Measurements from ENCODE around the gene TMEM114.

The TMEM114 gene

GRCh38 chr16:8589900-8590688 lies at the start of gene TMEM114:
TMEM114 (minus strand) TSS chr16:8590511; CDS start chr16:8589838, 673 bp downstream.
- DNase-seq: no peak

GRCh38 chr16:8639694-8640093 lies 49.4 kb upstream of the TMEM114 start:
- DNase-seq: no peak

- DNase-seq: peak; percentile 39
Observed at GRCh38 chr16:8634991-8635736, 44.9 kb upstream of the TMEM114 start.

- peak; percentile 80 for DNase-seq
Observed at GRCh38 chr16:8632675-8633182, 42.4 kb upstream of the TMEM114 start.

DNA sequence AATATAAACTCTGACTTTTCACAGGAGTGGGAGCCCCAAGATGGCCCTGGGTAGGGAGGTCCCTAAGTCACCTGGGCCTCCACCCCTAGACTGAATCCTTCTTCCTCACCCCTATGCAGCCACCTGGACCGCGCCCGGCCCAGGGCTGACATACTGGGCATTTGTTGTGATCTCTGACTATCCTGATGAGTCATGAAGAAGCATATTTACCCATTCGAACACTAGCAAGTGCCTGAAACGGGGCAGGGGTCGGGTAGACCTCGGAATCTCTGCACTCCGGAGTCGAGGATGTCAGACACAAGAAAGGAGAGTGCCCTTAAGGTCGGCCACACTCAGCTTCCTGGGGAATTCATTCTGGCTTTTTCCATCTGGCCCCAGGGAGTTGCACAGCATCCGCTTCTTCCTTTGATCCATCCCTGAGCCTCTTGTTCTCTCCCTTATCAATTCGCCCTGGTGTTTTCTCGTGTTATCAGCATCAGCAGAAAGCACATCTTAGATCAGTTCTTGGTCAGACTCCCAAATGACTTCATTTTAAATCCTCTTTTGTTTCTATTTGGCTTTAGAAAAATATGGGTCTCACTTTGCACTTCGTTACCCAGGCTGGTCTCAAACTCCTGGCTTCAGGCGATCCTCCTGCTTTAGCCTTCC lies 41.6 kb upstream of the TMEM114 start:
- DNase-seq: peak; percentile 40

DNA sequence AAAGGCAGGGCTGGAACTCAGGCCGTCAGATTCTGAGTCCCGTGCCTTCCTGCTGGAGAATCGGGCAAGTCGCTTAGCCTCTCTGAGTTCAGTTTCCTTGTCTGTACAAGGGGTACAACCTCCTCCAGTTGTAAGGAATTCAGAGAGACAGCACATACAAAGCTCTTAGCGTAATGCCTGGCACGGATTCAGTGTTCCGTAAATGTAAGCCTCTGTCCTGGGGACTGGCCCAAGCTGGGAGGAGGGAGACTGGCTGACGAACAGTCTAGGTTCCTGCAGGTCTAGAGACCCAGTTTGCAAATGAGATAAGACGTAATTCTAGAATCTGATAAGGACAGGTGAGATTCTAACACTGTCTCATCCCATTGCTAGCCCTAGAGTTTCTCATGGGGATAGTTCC lies 41.1 kb upstream of the TMEM114 start:
- DNase-seq: no peak

- no peak for DNase-seq
Observed at GRCh38 chr16:8630255-8630953, 40.1 kb upstream of the TMEM114 start.

DNA sequence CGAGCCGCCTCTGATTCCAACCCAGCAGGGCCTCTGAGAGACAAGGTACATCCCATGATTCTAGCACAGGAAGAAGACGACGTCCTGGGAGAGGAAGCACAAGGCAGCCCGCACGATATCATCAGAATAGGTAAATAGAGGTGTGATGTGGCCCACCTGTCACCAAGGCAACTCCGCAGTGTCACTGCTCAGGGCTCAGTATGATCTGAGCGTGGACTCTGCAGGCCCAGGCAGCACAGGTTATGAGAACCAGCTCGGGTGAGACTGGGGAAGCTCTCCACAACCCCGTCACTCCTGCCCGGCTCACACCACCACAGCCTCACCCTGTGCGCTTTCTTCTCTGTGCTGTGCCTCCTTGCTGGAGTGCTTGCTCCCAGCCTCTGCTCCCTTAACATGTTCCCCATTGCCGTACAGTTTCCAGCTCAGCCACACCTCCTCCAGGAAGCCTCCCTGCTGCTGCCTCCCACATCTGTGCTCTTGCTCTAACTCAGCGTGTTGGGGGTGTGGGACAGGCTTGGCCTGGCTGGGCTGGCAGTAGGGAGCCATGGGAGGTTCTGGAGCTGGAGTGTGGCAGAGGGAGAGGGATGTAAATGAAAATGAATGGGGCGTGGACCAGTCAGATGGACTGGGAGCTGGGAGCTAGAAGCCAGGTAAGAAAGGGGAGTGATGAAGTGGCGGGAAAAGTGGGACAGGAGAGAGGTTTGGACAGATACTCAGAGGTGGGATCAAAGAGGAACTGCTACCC lies 38.8 kb upstream of the TMEM114 start:
- no peak for DNase-seq

- DNase-seq: no peak
Observed at GRCh38 chr16:8627456-8627855, 37.1 kb upstream of the TMEM114 start.

DNA sequence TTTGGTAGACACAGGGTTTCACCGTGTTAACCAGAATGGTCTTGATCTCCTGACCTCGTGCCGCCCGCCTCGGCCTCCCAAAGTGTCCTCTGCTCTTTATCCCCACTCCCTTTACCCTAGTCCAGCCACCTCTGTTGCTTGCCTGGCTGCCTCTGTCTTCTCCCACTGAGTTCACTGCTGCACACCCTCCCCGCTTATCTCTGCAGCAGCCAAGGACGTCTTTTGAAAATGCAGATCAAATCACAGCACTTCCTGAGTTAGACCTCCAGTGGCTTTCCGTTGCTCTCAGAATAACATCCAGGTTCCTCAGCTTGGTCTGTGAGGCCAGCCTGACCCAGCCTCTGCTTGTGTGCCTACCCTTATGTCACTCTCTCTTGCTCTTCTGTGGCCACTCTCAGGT lies 36.6 kb upstream of the TMEM114 start:
- no peak for DNase-seq

- no peak for DNase-seq
Observed at GRCh38 chr16:8625491-8626087, 35.3 kb upstream of the TMEM114 start.

DNA sequence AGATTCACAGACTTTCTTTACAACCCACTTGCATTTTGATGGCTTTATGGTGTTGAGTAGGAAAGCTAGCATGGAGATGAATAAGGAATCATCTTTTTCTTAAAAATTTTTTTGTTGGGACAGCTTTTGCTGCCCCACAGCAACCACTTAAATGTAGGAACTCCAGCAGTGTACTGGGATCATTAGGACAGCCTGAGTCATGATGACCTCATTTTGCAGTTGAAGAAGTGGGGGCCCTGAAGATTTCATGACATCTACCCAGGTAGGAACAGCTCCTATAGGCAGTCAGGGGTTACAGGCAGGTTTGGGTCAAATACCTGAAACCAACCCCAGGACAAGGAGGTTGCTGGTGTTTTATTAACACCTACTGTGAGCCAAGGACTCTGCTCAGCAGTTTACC lies 33.3 kb upstream of the TMEM114 start:
- DNase-seq: no peak

DNA sequence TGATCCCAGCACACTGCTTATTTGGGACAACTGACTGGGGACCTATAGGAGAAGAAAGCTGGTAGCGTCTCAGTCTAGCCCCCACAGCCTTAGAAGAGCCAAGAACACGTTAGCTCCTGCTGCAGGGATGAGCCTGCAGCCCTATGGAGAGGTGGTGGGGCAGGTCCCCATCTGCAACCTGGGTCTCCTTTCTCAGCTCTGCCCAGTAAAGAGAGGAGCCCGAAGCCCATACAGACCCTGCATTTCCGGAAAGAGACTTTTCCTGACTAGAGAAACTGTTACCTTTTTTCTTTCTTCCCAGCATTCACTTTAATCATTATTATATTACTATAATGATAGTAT lies 32.0 kb upstream of the TMEM114 start:
- DNase-seq: no peak

- DNase-seq: peak; percentile 93
Observed at GRCh38 chr16:8621572-8622314, 31.4 kb upstream of the TMEM114 start, which contains the start of gene METTL22. METTL22 (plus strand) TSS chr16:8621698; CDS start chr16:8625666, 3,968 bp downstream.

GRCh38 chr16:8621222-8621571 lies 30.9 kb upstream of the TMEM114 start:
- no peak for DNase-seq

DNA sequence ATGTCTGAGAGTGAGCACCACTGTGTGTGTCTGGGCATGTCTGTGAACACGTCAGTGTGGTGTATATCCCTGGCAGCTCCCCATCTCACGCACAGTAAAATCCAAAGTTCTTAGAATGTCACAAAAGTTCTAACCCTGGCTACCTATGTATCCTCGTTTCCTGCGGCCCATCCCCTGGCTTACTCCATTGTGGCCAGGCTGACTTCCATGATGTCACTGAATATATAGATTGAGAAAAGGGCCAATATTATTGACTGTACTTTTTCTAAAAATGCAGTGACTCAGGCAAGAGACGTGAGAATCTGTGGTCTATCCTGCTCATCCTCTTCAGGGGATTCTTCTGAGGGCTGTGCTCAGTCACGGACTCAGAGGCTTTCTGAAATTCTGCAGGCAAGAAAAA lies 30.2 kb upstream of the TMEM114 start:
- DNase-seq: no peak

DNA sequence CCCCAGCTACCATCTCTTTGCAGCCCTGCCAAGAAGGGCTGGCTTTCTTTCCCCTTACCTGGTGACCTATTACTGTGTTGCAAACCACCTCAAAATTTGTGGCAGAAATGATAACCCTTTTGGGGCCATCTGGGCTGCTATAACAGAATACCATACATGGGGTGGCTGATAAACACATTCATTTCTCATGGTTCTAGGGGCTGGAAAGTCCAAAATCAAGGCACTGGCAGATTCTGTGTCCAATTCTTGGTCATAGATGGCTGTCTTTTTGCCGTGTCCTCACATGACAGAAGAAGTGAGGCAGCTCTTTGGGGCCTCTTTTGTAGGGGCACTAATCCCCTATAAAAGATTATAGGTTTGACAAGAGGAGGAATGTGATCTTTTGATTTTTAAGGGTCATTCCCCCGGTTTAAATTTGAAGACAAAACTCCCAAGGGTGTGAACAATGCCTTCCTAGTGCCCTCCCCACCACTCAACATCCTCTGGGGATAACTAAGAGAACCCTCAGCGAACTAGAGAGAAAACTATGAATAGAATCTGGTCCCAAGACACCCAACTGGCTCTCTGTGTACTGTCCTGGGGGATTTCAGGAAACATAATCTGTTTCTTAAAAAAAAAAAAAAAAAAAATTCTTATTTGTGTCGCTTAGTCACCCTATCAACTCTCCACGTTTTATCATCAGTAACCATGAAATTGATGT lies 29.5 kb upstream of the TMEM114 start:
- no peak for DNase-seq

DNA sequence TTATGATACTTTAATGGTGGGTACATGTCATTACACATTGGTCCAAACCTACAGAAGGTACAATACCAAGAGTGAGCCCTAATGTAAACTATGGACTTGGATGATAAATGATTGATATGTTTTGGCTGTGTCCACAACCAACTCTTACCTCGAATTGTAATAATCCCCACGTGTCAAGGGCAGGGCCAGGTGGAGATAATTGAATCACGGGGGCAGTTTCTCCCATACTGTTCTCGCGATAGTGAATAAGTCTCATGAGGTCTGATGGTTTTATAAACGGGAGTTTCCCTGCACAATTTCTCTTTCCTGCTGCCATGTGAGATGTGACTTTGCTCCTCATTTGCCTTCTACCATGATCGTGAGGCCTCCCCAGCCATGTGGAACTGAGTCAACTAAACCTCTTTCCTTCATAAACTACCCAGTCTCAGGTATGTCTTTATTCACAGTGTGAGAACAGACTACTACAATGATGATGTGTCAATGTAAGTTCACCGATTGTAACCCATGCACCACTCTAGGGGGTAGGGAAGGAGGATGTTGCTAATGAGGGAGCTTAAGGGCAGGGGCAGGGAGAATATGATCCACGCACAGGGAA lies 24.2 kb upstream of the TMEM114 start:
- DNase-seq: no peak

DNA sequence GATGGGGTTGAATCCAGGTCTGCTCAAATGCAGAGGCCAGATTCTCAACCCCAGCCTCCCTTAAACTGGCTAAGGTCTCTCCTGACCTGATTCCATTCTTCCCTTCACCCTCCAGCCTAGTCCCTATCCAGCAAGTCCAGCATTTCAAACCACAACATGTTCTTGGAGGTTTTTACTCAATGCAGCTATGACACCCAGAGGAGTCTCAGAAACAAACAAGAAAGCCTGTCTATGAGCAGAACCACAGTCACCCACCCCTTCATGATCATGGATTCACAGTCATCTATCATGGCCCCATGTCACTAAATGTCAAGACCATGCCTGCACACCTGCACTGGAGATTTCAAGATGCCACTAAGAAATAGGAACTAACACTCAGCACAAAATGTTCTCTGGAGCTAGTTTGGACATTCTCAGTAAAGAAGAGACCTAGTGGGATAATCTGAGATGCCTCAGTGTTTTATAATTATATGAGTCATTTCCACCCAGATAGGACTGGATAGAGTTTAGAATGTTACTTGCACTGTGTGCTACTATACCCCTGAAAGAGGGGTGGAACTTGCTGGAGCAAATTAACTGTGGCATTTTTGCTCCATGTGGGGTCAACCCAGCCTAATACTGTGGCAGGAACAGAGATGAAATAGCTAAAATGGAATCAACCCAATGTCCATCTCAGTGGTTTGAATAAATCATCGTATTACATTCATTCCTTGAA lies 21.7 kb upstream of the TMEM114 start:
- DNase-seq: no peak

Measured in hematopoietic multipotent progenitor cell treated with erythropoietin and hydrocortisone succinate and interleukin-3 and kit ligand, for 6 days (in vitro differentiated cells).